A549 (cell line): Measurements from ENCODE around the gene HDGFL2.

Experiments used
- PBX3 ChIP-seq: IDR thresholded peaks from 2 replicates; pipeline ENCODE4 v1.6.1; 2012
- SMC3 ChIP-seq: fragments of >200 bp; sonication (Bioruptor Twin); formaldehyde crosslinking; IDR thresholded peaks from 3 replicates; pipeline ENCODE4 v1.6.1; 2018; ENCODE audit warnings: inconsistent platforms
- TF ChIP-seq, protein P1 (sequence below): fragments of >200 bp; sonication (Bioruptor Twin); formaldehyde crosslinking; IDR thresholded peaks from 3 replicates; pipeline ENCODE4 v1.5.1; 2016
- TF ChIP-seq, protein P2 (sequence below): IDR thresholded peaks from 2 replicates; pipeline ENCODE4 v1.6.1; 2012

DNA sequence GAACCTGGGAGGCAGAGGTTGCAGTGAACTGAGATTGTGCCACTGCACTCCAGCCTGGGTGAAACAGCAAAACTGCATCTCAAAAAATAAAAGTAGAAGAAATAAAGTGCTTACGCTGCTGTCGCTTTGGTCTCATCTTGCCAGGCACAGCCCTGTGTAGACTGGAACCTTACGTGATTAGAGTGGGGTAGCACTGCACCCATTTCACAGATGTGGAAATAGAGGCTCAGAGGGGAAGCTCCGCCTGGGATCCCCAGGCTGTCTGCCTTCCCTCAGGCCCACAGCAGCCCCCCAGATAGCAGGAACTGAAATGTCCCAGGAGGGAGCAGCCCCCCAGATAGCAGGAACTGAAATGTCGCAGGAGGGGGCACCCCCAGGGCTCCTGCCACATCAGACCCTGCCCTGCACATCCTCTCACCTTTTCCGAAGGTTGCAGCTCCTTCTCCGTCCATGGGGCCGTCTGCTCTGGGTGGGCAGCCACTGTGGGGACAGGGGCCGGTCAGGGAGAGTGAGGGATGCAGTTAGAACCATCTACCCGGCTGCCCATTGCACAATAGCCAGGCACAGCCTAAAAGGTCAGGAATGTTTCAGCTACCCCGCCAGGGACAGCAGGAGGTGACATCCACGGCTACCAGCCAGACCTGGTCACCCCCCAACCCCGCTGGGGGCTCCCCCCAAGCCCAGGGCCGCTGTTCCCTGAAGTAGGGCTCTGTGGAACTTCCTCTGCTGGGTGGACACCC is 44.3 kb downstream of the HDGFL2 start:
- TF ChIP-seq, protein P1, sequence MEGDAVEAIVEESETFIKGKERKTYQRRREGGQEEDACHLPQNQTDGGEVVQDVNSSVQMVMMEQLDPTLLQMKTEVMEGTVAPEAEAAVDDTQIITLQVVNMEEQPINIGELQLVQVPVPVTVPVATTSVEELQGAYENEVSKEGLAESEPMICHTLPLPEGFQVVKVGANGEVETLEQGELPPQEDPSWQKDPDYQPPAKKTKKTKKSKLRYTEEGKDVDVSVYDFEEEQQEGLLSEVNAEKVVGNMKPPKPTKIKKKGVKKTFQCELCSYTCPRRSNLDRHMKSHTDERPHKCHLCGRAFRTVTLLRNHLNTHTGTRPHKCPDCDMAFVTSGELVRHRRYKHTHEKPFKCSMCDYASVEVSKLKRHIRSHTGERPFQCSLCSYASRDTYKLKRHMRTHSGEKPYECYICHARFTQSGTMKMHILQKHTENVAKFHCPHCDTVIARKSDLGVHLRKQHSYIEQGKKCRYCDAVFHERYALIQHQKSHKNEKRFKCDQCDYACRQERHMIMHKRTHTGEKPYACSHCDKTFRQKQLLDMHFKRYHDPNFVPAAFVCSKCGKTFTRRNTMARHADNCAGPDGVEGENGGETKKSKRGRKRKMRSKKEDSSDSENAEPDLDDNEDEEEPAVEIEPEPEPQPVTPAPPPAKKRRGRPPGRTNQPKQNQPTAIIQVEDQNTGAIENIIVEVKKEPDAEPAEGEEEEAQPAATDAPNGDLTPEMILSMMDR, result no peak
- TF ChIP-seq SMC3 (no peak), PBX3 (no peak)
- TF ChIP-seq, protein P2, sequence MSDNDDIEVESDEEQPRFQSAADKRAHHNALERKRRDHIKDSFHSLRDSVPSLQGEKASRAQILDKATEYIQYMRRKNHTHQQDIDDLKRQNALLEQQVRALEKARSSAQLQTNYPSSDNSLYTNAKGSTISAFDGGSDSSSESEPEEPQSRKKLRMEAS, result no peak
